Sigmoid colon (tissue), 7 donors: ENCODE results near the gene FAM180A. TPM values are rescaled to one million over a fixed set of nuclear protein-coding genes. Genes with fewer than 3 reads are reported as not detected.
A peak's percentile ranks its signal among the peaks of the same experiment; 100 is the strongest.

Experiments used
- DNase-seq: peaks from one replicate; pipeline ENCODE4 v3.0.0-alpha.2; 2019
- H3K27ac ChIP-seq, 4 donors: fragments of 200-600 bp; sonication (generic); one replicate each; pipeline ENCODE4 v1.5.1; 2016 to 2019; ENCODE audit warnings: mild to moderate bottlenecking in 1 of 4
- H3K27me3 ChIP-seq, 3 donors: fragments of 200-600 bp; sonication (generic); one replicate each; pipeline ENCODE4 v1.5.1; 2019; ENCODE audit warnings: mild to moderate bottlenecking in 1 of 3
- H3K36me3 ChIP-seq, 4 donors: fragments of 200-600 bp; sonication (generic); one replicate each; pipeline ENCODE4 v1.5.1; 2016 to 2019
- H3K4me1 ChIP-seq, 4 donors: fragments of 200-600 bp; sonication (generic); one replicate each; pipeline ENCODE4 v1.5.1; 2017 to 2019
- H3K4me3 ChIP-seq, 4 donors: fragments of 200-600 bp; sonication (generic); one replicate each; pipeline ENCODE4 v1.5.1; 2017 to 2019; ENCODE audit warnings: mild to moderate bottlenecking in 2 of 4, moderate library complexity in 1 of 4
- H3K9me3 ChIP-seq, 4 donors: fragments of 200-600 bp in 3 of 4; sonication (generic) in 3 of 4; one replicate each; pipeline versions ENCODE4 v1.5.1 to v1.6.1; 2013 to 2019
- EP300 ChIP-seq, 4 donors: sonication (generic); formaldehyde crosslinking; IDR thresholded peaks; one replicate each; pipeline ENCODE4 v1.6.1; 2017; ENCODE audit warnings: antibody characterized with exemption in 4 of 4
- POLR2A ChIP-seq, 2 donors: fragments of 450-650 bp; IDR thresholded peaks; one replicate each; pipeline ENCODE4 v1.6.1; 2016; ENCODE audit warnings: antibody characterized with exemption in 2 of 2, mild to moderate bottlenecking in 2 of 2, moderate library complexity in 2 of 2
- POLR2AphosphoS5 ChIP-seq, 4 donors: sonication (generic); formaldehyde crosslinking; IDR thresholded peaks; one replicate each; pipeline ENCODE4 v1.6.1; 2017; ENCODE audit warnings: antibody characterized with exemption in 4 of 4
- WGBS, 2 donors: extraction: QIAGEN DNeasy Blood & Tissue Kit; methylation state at CpG; one replicate each; pipeline ENCODE4 v1.1.7; 2013; 5-methylcytosine and 5-hydroxymethylcytosine counted together
- intact Hi-C: fragments of 100-400 bp; cut with DNase I; formaldehyde crosslinking; loops from one replicate; pipeline ENCODE4 v1.15.1; 2023
- polyA plus RNA-seq, 3 donors: library from polyadenylated mRNA; stranded (reverse); fragments of 200-250 nt; gene quantifications; one replicate each; pipeline ENCODE4 v1.2.3, GENCODE V29; 2013
- total RNA-seq, 4 donors: library from RNA; depleted of rRNA; stranded (reverse); fragments of >200 nt; gene quantifications; one replicate each; pipeline ENCODE4 v1.1.0, GENCODE V29; 2016
- TF ChIP-seq, protein P1 (sequence below), 4 experiments: fragments of 450-650 bp in 3 of 4; fragments of 200-600 bp in 1 of 4; IDR thresholded peaks; one replicate each; pipeline ENCODE4 v1.5.1; 2016 to 2019; ENCODE audit warnings: antibody characterized with exemption in 4 of 4, mild to moderate bottlenecking in 3 of 4, moderate library complexity in 2 of 4
- donor health status: healthy with polysubstance abuse.
- donor health status: Bipolar disorder and iron deficiency.
- donor health status: healthy.

The FAM180A gene
- total and polyA plus RNA-seq, 7 donors = 0.60 to 8.9 (median 3.0) TPM; not detected in 1

DNA sequence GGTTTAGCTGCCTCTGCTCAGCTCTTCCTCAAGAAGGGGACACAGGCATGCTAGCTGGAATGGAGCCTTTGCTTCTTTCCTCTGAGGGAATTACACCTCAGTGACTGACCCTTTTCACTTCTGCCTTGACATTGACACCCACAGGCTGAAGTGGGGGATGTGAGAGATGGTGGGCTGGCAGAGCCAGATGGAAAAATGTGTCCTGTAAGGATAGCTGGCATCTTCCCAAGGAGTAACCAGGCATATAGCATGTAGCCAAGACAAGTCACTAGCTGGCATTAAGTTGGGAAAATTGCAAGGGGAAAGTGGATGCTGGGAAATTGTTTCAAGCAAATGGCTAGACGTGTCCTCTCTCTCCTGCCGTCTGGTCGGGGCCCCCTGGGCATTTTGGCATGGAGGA, 66.4 kb downstream of the FAM180A start:
- WGBS, 2 donors = 89 to 95% methylated on average over 3 of the region's 3 CpGs
- intact Hi-C loops = no loop called here
- Histone ChIP-seq H3K4me3 (no peak overlapping the region), H3K27ac (peak overlapping the region in 1 of 4 donors; percentile 11), H3K27me3 (no peaks in the 10 kb centered on the region), H3K4me1 (peaks cover 0 to 48% (median 36%) of the 10 kb centered on the region in 4 donors), H3K36me3 (peaks cover 0 to 8% (median 0%) of the 10 kb centered on the region in 4 donors), H3K9me3 (no peaks in the 10 kb centered on the region)
- TF ChIP-seq, protein P1, sequence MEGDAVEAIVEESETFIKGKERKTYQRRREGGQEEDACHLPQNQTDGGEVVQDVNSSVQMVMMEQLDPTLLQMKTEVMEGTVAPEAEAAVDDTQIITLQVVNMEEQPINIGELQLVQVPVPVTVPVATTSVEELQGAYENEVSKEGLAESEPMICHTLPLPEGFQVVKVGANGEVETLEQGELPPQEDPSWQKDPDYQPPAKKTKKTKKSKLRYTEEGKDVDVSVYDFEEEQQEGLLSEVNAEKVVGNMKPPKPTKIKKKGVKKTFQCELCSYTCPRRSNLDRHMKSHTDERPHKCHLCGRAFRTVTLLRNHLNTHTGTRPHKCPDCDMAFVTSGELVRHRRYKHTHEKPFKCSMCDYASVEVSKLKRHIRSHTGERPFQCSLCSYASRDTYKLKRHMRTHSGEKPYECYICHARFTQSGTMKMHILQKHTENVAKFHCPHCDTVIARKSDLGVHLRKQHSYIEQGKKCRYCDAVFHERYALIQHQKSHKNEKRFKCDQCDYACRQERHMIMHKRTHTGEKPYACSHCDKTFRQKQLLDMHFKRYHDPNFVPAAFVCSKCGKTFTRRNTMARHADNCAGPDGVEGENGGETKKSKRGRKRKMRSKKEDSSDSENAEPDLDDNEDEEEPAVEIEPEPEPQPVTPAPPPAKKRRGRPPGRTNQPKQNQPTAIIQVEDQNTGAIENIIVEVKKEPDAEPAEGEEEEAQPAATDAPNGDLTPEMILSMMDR (IDR thresholded peaks at IDR 0.05) = no peak
- TF ChIP-seq EP300 (IDR thresholded peaks at IDR 0.05) = no peak
- no peak for TF ChIP-seq POLR2AphosphoS5 (IDR thresholded peaks at IDR 0.05)
- no peak for TF ChIP-seq POLR2A (IDR thresholded peaks at IDR 0.05)
- no peak for DNase-seq

DNA sequence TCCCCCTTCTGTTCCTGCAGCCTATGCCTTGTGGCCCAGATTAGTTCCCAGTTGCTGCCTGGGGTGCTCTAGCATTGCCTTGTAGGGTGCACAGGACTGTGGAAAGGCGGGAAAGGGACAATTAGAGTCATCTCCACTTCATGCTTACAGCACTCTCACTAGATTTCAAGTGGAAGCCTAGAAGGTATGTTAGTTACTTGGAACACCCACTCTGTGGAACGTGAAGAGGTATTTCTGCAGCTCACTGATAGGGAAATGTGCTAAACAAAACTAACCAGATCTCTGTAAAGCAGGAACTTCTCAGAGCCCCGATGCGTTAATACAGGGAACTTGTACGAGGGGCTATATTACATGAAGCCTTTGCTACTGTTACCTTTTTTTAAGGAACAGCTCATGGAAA, 66.9 kb downstream of the FAM180A start:
- WGBS, 2 donors = 68 to 86% methylated on average over 5 of the region's 5 CpGs
- no peaks in the 10 kb centered on the region for H3K9me3 ChIP-seq
- TF ChIP-seq, protein P1 (IDR thresholded peaks at IDR 0.05) = no peak
- TF ChIP-seq POLR2A (IDR thresholded peaks at IDR 0.05) = no peak
- TF ChIP-seq EP300 (IDR thresholded peaks at IDR 0.05) = no peak
- TF ChIP-seq POLR2AphosphoS5 (IDR thresholded peaks at IDR 0.05) = no peak
- no peak overlapping the region for H3K4me3 ChIP-seq
- no peak for DNase-seq
- H3K27ac ChIP-seq = peak overlapping the region in 1 of 4 donors; percentile 11
- no peaks in the 10 kb centered on the region for H3K27me3 ChIP-seq
- intact Hi-C loops = no loop called here
- peaks cover 0 to 48% (median 36%) of the 10 kb centered on the region in 4 donors for H3K4me1 ChIP-seq
- peaks cover 0 to 8% (median 0%) of the 10 kb centered on the region in 4 donors for H3K36me3 ChIP-seq

Other genes with a start within 250 kb of the FAM180A start
- 10 to 100 TPM; 23.5 to 31.6 (median 27.2) TPM for gene CNOT4, start 238.7 kb downstream of the FAM180A start, total RNA-seq
- 1 to 10 TPM; 4.2 to 7.2 (median 5.1) TPM for gene CNOT4, start 238.7 kb downstream of the FAM180A start, polyA plus RNA-seq
- 10 to 100 TPM; 19.9 to 37.5 (median 24.1) TPM for gene NUP205, start 190.9 kb downstream of the FAM180A start, total RNA-seq
- gene NUP205, start 190.9 kb downstream of the FAM180A start, polyA plus RNA-seq = 10 to 100 TPM in 2 of 3 donors, 1 to 10 TPM in 1; 9.5 to 27.8 (median 15.6) TPM
- 10 to 100 TPM; 10.2 to 25.0 (median 19.9) TPM for gene STMP1, start 86.3 kb downstream of the FAM180A start, total RNA-seq
- 10 to 100 TPM; 23.8 to 56.5 (median 48.8) TPM for gene STMP1, start 86.3 kb downstream of the FAM180A start, polyA plus RNA-seq
- under 1 TPM in 1 of 4 donors, not detected in 3; 0.28 TPM for gene SLC13A4, start 20.6 kb downstream of the FAM180A start, total RNA-seq
- gene SLC13A4, start 20.6 kb downstream of the FAM180A start, polyA plus RNA-seq = under 1 TPM in 2 of 3 donors, not detected in 1; 0.12 to 0.60 TPM
- 10 to 100 TPM; 74.4 to 96.7 (median 78.4) TPM for gene MTPN, start 228.5 kb upstream of the FAM180A start, total RNA-seq
- gene MTPN, start 228.5 kb upstream of the FAM180A start, polyA plus RNA-seq = 10 to 100 TPM; 65.5 to 95.7 (median 86.2) TPM